Naive B cell (primary cell): ENCODE results near the gene MAP3K12. TPM values are rescaled to one million over a fixed set of nuclear protein-coding genes. Genes with fewer than 3 reads are reported as not detected.
"Not testable (repeated sequence)": the region's sequence is repeated elsewhere in the genome, so short reads cannot be mapped to it uniquely, and the experiment has no call there.

Experiments
- ATAC-seq, 2 donors: fragments of 150-1000 bp; cut with Tn5 transposase; 2 replicates each; pipeline ENCODE4 v1.10.0; 2021; ENCODE audit warnings: low read depth in 2 of 2, mild to moderate bottlenecking in 2 of 2, moderate library complexity in 2 of 2
- DNase-seq: peaks from one replicate; pipeline ENCODE4 v3.0.0; 2022
- H3K27ac Mint-ChIP-seq, 6 donors: one replicate each; pipeline ENCODE4 v1.8.0; 2020 to 2022; ENCODE audit warnings: mild to moderate bottlenecking in 6 of 6, mixed read lengths in 6 of 6, moderate library complexity in 5 of 6, inconsistent platforms in 2 of 6
- H3K27me3 Mint-ChIP-seq, 3 donors: one replicate each; pipeline ENCODE4 v1.8.0; 2021 to 2022; ENCODE audit warnings: mixed read lengths in 3 of 3, mild to moderate bottlenecking in 1 of 3
- H3K36me3 Mint-ChIP-seq, 2 donors: one replicate each; pipeline ENCODE4 v1.8.0; 2020 to 2022; ENCODE audit warnings: mixed read lengths in 2 of 2, inconsistent platforms in 1 of 2, mild to moderate bottlenecking in 1 of 2
- H3K4me1 Mint-ChIP-seq, 3 donors: one replicate each; pipeline ENCODE4 v1.8.0; 2020 to 2022; ENCODE audit warnings: mixed read lengths in 3 of 3, inconsistent platforms in 1 of 3, mild to moderate bottlenecking in 1 of 3, moderate library complexity in 1 of 3
- H3K4me3 Mint-ChIP-seq, 8 donors: one replicate each; pipeline ENCODE4 v1.8.0; 2020 to 2022; ENCODE audit warnings: mild to moderate bottlenecking in 8 of 8, mixed read lengths in 8 of 8, moderate library complexity in 8 of 8, inconsistent platforms in 2 of 8
- H3K9me3 Mint-ChIP-seq, 7 donors: one replicate each; pipeline ENCODE4 v1.8.0; 2020 to 2022; ENCODE audit warnings: mixed read lengths in 7 of 7, mild to moderate bottlenecking in 5 of 7, inconsistent platforms in 2 of 7, moderate library complexity in 1 of 7
- polyA plus RNA-seq, 6 donors: library from polyadenylated mRNA; unstranded; fragments of 300-500 nt; fragmentation: Illumina TruSeq; gene quantifications; one replicate each; pipeline ENCODE4 v1.2.3, GENCODE V29; 2021; ENCODE audit warnings: low read depth in 6 of 6

Gene MAP3K12, protein sequence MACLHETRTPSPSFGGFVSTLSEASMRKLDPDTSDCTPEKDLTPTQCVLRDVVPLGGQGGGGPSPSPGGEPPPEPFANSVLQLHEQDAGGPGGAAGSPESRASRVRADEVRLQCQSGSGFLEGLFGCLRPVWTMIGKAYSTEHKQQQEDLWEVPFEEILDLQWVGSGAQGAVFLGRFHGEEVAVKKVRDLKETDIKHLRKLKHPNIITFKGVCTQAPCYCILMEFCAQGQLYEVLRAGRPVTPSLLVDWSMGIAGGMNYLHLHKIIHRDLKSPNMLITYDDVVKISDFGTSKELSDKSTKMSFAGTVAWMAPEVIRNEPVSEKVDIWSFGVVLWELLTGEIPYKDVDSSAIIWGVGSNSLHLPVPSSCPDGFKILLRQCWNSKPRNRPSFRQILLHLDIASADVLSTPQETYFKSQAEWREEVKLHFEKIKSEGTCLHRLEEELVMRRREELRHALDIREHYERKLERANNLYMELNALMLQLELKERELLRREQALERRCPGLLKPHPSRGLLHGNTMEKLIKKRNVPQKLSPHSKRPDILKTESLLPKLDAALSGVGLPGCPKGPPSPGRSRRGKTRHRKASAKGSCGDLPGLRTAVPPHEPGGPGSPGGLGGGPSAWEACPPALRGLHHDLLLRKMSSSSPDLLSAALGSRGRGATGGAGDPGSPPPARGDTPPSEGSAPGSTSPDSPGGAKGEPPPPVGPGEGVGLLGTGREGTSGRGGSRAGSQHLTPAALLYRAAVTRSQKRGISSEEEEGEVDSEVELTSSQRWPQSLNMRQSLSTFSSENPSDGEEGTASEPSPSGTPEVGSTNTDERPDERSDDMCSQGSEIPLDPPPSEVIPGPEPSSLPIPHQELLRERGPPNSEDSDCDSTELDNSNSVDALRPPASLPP
- polyA plus RNA-seq: 1 to 10 TPM in 4 of 6 donors, under 1 TPM in 1, not detected in 1; 1.00 to 1.8 (median 1.4) TPM

DNA sequence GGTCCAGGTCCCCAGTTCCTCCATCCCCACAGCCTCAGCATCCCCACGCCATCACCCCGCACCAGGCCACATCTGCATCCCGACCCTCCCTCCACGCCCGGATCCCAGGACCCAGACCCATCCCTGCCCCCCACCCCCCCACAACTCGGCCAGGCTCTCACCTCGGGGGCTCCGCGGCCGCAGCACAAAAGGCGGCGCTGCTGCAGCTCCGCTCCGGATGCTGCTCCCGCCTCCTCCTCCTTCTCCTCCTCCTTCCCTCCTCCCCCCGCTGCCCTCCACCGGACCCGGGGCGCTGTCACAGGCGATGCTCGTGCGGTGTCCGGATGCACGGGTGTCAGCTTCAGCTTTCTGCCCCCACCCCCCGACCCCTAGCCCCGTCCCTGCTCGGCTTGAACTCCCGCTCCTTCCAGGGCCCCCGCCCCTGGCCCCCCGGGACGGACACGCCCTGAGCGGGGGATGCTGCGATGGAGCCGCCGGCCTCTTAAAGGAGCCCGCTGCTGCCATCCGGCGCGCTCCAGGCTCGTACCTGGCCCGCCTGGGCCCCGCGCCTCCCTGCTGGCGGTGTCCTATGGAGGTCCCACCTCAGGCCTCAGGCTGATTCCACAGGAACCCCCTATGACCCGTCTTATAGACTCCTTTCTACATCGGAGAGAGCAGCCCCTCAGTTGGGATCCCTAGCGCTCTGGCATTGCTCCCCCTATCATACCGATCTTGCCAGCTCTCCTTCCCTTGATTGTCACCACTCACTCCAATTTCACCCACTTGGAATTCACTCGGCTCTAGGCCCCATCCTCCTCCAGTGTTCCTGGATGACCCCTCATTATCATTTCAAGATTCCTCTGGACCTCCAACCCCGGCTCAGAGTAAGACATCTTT, at the start of gene MAP3K12:
Gene MAP3K12 (minus strand): TSS at position 193 of the 876 bp plus-strand sequence. CDS start 12,067 bp downstream, outside the sequence.
- Mint-ChIP-seq H3K27ac (peak within 1 kb of the TSS; percentile 94 to 100 (median 99)), H3K9me3 (no peaks in the 10 kb centered on the region), H3K36me3 (no peaks in the 10 kb centered on the region), H3K4me1 (peaks cover 28 to 39% (median 35%) of the 10 kb centered on the region in 3 donors), H3K27me3 (no peaks in the 10 kb centered on the region), H3K4me3 (peak within 1 kb of the TSS; percentile 91 to 97 (median 96))
- DNase-seq (peak; percentile 31), ATAC-seq (no peak)

DNA sequence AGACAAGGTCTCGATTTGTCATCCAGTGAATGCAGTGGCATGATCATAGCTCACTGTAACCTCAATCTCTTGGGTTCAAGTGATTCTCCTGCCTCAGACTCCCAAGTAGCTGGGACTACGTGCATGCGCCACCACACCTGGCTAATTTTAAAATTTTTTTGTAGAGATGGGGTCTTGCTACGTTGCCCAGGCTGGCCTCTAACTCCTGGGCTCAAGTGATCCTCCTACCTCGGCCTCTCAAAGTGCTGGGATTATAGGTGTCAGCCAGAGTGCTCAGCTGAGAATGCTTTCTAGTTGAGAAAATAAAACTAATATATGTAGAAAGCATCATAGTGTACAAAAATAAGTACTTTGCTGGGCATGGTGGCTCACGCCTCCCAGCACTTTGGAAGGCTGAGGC, 49.1 kb upstream of the MAP3K12 start:
- ATAC-seq, H3K4me1 Mint-ChIP-seq, H3K36me3 Mint-ChIP-seq, H3K4me3 Mint-ChIP-seq, H3K9me3 Mint-ChIP-seq, H3K27me3 Mint-ChIP-seq, H3K27ac Mint-ChIP-seq, DNase-seq: not testable (repeated sequence)

DNA sequence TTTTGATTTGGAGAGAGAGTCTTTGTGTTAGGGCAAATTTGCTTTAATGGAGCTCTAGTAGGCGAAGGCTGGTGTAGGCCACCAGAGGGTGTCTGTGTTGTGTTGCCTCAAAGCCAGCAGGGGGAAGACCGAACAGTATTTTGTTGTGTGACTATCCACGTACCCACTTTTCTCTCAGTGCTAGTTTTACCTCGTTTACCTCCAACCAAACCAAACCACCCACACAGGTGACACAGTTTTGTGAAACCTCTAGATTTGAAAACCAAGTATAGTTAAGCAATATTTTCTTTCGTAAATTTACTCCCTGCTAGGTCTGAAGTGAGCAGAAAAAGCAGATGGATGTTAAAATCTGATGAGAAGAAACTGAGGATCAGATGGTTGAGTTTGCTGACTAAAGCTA, 44.3 kb upstream of the MAP3K12 start:
- Mint-ChIP-seq H3K27ac (peak overlapping the region in 4 of 6 donors; percentile 12 to 77 (median 28)), H3K4me1 (peaks cover 0 to 8% (median 0%) of the 10 kb centered on the region in 3 donors), H3K27me3 (no peaks in the 10 kb centered on the region), H3K36me3 (peaks cover 0 to 15% of the 10 kb centered on the region in 2 donors), H3K9me3 (no peaks in the 10 kb centered on the region), H3K4me3 (no peak overlapping the region)
- DNase-seq (peak; percentile 33), ATAC-seq (peak; percentile 95 to 96)

DNA sequence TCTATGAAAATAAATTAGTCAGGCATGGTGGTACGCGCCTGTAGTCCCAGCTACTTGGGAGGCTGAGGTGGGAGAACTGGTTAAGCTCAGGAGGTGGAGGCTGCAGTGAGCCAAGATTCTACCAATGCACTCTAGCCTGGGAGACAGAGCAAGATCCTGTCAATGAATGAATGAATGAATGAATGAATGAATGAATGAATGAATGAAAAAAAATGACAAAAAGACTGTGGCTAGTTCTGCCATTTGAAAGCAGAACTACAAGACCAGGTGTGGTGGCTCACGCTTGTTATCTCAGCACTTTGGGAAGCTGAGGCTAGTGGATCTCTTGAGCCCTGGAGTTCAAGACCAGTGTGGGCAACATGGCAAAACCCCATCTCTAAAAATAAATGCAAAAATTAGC, 40.3 kb upstream of the MAP3K12 start:
- H3K27me3 Mint-ChIP-seq: no peaks in the 10 kb centered on the region
- DNase-seq (no peak), ATAC-seq (no peak)
- no peaks in the 10 kb centered on the region for H3K9me3 Mint-ChIP-seq
- no peak overlapping the region for H3K4me3 Mint-ChIP-seq
- H3K27ac Mint-ChIP-seq: peak overlapping the region in 1 of 6 donors; percentile 78
- H3K4me1 Mint-ChIP-seq: peaks cover 0 to 9% (median 0%) of the 10 kb centered on the region in 3 donors
- peaks cover 0 to 23% of the 10 kb centered on the region in 2 donors for H3K36me3 Mint-ChIP-seq

DNA sequence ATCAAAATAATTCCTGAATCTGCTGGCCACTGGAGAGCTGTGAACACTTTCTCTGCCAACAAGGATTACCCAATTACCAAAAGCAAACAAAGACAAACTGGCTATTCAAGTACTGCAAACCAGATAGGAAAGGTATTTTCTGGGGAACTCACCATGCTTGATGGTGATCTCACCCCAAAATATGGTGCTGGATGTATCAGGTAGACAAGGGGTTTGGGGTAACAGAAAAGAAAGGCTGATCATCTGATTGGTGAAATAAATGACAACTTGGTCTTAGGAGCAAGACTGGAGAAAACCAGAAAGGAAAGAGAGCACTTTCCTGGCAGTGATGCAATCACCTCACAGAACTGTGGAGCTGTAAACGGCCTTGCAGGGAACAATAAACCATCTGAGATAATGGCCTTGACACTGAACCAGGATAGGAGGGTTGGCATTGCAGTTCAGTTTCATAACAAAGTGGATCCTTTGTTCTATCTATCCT, 39.0 kb upstream of the MAP3K12 start:
- DNase-seq (no peak), ATAC-seq (no peak)
- Mint-ChIP-seq H3K4me1 (peaks cover 0 to 1% (median 0%) of the 10 kb centered on the region in 3 donors), H3K27ac (no peak overlapping the region), H3K9me3 (no peaks in the 10 kb centered on the region), H3K4me3 (no peak overlapping the region), H3K27me3 (no peaks in the 10 kb centered on the region), H3K36me3 (peaks cover 1 to 26% of the 10 kb centered on the region in 2 donors)

DNA sequence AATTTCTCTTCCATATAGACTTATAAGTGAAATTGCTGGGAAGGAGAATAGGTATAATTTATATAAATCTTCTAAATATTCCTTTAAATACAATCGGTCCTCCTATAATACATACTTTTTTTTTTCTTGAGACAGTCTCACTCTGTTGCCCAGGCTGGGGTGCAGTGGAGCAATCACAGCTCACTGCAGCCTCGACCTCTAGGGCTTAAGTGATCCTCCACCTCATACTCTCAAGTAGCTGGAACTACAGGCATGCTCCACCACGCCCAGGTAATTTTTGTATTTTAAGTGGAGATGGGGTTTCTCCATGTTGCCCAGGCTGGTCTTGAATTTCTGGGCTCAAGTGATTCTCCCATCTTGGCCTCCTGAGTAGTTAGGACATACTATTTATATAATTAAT, 37.7 kb upstream of the MAP3K12 start:
- Mint-ChIP-seq H3K27me3 (no peaks in the 10 kb centered on the region), H3K36me3 (peaks cover 14 to 31% of the 10 kb centered on the region in 2 donors), H3K9me3 (no peaks in the 10 kb centered on the region), H3K27ac (peak overlapping the region in 1 of 6 donors; percentile 33), H3K4me1 (peaks cover 0 to 1% (median 0%) of the 10 kb centered on the region in 3 donors), H3K4me3 (no peak overlapping the region)
- ATAC-seq (no peak), DNase-seq (no peak)

DNA sequence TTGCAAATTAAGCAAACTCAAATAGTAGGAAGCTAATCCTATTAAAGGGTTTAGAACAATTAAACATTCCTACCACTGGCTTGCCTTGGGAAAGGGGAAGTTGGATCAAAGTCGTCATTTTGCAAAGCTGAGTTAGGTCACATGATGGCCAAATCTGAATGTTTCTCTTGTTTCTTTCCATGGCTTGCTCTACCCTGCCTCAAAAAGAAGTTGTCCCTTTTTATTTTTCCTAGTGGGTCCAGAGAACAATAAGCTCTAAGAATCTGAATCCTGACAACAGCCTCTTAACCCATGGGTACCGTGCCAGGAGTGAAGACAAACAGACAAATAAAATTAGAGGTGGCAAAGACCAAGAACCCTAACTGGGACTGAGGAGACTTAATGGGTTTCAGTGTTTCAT, 34.2 kb upstream of the MAP3K12 start:
- DNase-seq (no peak), ATAC-seq (no peak)
- H3K4me1 Mint-ChIP-seq: peaks cover 0 to 1% (median 0%) of the 10 kb centered on the region in 3 donors
- H3K9me3 Mint-ChIP-seq: no peaks in the 10 kb centered on the region
- peaks cover 21 to 33% of the 10 kb centered on the region in 2 donors for H3K36me3 Mint-ChIP-seq
- H3K27ac Mint-ChIP-seq: peak overlapping the region in 1 of 6 donors; percentile 67
- H3K4me3 Mint-ChIP-seq: no peak overlapping the region
- H3K27me3 Mint-ChIP-seq: no peaks in the 10 kb centered on the region

DNA sequence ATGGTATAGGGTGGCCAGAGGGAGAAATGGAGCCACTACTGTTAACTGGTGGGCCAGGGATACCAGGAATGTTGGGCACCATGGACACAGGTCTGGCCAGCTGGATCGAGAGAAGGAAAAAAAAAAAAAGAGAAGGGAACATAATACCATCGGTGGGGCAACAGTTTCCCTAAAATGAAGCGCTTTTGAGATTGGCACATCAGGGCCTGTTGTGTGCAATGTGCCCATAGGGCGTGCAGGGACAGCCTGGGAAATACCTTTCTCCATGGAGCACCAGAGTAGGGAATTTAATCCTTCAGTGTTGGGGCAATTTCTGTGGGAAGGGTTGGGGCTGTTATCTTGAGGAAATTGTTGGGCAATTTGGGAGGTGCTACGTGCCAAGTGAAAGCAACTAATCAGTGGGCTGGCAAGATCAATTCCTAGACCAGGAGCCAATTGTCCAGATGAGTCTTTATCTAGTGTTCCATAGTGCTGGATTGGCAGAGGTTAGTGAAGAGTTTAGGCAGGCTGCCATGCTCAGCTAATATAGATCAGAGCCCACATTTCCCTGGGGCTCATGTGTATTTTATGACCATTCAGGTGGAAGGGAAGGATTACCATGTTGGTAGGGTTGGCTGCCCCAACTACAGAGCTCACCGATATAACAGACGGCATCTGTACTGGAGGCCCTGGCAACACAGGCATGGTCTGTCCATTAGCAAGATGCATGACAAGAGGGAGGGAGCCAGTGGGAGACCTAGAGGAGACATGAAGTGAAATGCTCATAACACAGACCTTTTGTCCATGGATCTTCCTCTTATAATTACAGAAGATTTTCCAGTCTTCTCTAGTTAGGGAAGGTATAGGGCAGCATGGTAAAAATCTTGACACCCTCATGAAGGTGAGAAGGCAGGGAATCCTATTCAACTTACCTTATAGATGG, 33.5 kb upstream of the MAP3K12 start:
- Mint-ChIP-seq H3K4me1 (peaks cover 0 to 1% (median 0%) of the 10 kb centered on the region in 3 donors), H3K4me3 (peak overlapping the region in 1 of 8 donors; percentile 52), H3K9me3 (no peaks in the 10 kb centered on the region), H3K27me3 (no peaks in the 10 kb centered on the region), H3K36me3 (peaks cover 21 to 33% of the 10 kb centered on the region in 2 donors), H3K27ac (peak overlapping the region in 4 of 6 donors; percentile 20 to 61 (median 22))
- ATAC-seq: no peak
- DNase-seq: no peak

DNA sequence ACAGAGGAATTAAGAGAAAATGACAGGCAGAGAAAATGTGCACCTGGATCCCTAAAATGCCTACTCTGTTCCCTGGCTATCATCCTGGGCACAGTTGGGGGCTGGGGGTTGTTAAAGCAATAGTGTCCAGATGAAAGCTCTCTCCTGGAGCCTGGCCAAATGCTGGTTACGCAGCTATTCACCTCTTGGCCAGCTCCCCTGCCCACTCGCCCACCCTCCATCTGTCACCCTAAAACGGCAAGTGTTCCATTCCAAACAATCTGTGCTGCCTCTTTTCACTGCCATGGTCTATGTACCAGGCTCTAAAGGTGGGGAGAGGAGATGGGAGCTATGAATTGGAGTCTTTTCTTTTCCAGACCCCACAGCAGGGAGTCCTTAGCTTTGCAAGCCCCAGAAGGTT, 32.8 kb upstream of the MAP3K12 start:
- Mint-ChIP-seq H3K27ac (peak overlapping the region in 1 of 6 donors; percentile 38), H3K4me1 (peaks cover 0 to 1% (median 0%) of the 10 kb centered on the region in 3 donors), H3K4me3 (no peak overlapping the region), H3K27me3 (no peaks in the 10 kb centered on the region), H3K36me3 (peaks cover 21 to 33% of the 10 kb centered on the region in 2 donors), H3K9me3 (no peaks in the 10 kb centered on the region)
- DNase-seq (no peak), ATAC-seq (no peak)

DNA sequence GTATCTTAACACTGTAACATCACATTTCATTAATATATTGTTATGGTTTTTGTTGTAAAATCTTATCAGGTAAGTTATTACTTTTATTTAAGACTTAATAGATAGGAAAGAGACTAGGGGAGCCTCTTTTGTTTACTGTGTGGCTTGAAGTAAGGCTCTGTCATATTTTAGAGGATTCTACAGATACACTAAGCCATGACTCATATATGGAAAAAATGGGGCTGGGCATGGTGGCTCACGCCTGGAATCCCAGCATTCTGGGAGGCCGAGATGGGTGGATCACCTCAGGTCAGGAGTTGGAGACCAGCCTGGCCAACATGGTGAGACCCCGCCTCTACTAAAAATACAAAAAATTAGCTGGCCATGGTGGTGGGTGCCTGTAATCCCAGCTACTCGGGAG, 31.7 kb upstream of the MAP3K12 start:
- no peak for DNase-seq
- no peak overlapping the region for H3K4me3 Mint-ChIP-seq
- no peaks in the 10 kb centered on the region for H3K27me3 Mint-ChIP-seq
- peaks cover 21 to 37% of the 10 kb centered on the region in 2 donors for H3K36me3 Mint-ChIP-seq
- no peaks in the 10 kb centered on the region for H3K9me3 Mint-ChIP-seq
- H3K27ac Mint-ChIP-seq: no peak overlapping the region
- H3K4me1 Mint-ChIP-seq: peaks cover 0 to 1% (median 0%) of the 10 kb centered on the region in 3 donors
- ATAC-seq: no peak

DNA sequence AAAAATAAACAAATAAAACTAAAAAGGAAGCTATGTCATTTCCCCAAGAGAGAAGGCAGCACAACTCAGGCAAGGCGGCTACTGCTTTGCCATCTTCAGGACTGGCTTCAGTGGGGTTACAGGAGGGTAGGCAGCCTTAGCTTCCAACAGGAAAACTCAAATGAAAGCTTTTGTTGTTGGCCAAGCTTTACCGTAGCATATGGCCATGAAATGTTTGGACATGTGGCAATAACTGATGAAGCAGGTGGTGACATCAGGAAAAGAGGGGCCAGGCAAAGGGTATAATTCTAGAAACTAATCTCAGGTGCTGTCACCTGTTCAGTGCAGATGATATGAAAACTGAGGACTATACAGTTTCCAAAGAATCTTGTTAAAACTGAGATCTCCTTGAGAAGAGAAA, 30.8 kb upstream of the MAP3K12 start:
- DNase-seq: no peak
- peaks cover 0 to under 1% (median 0%) of the 10 kb centered on the region in 3 donors for H3K4me1 Mint-ChIP-seq
- no peaks in the 10 kb centered on the region for H3K27me3 Mint-ChIP-seq
- H3K9me3 Mint-ChIP-seq: no peaks in the 10 kb centered on the region
- no peak overlapping the region for H3K27ac Mint-ChIP-seq
- no peak for ATAC-seq
- peaks cover 21 to 38% of the 10 kb centered on the region in 2 donors for H3K36me3 Mint-ChIP-seq
- H3K4me3 Mint-ChIP-seq: no peak overlapping the region

DNA sequence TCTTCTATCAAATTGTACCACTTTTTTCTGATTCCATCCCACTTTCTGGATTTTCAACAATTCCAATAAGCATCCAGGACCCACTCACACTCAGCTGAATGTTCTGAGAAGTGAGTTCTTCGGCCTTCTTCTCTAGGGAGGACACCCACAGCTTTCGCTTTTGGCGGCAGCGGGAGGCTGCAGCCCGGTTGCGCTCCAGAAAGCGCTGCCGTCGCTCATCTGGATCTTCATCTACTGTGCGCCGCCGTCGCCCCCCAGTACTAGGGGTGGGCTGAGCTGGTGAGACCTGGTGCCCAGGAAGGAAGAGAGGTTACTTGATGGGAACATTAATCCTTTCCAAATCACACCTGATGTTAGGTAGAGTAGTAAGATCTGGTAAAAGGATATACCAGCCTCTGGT, 25.2 kb upstream of the MAP3K12 start:
- peak overlapping the region in 1 of 6 donors; percentile 67 for H3K27ac Mint-ChIP-seq
- no peaks in the 10 kb centered on the region for H3K4me1 Mint-ChIP-seq
- DNase-seq (no peak), ATAC-seq (no peak)
- peaks cover 22 to 38% of the 10 kb centered on the region in 2 donors for H3K36me3 Mint-ChIP-seq
- no peaks in the 10 kb centered on the region for H3K27me3 Mint-ChIP-seq
- H3K9me3 Mint-ChIP-seq: no peaks in the 10 kb centered on the region
- H3K4me3 Mint-ChIP-seq: no peak overlapping the region
